Prostate gland (tissue), 2 donors: ENCODE measurements around the gene MYO5A. TPM values are rescaled to one million over a fixed set of nuclear protein-coding genes. Genes with fewer than 3 reads are reported as not detected.

ENCODE experiments used
- DNase-seq: peaks from one replicate; pipeline ENCODE4 v3.0.0-alpha.2; 2019; ENCODE audit warnings: low spot score
- H3K27ac ChIP-seq, 2 donors: fragments of 200-600 bp; sonication (generic); 2 replicates each; pipeline ENCODE4 v1.5.1; 2017 to 2019
- H3K27me3 ChIP-seq: fragments of 200-600 bp; sonication (generic); replicated peaks from 2 replicates; pipeline ENCODE4 v1.5.1; 2019; ENCODE audit not compliant: insufficient read depth
- H3K36me3 ChIP-seq, 2 donors: fragments of 200-600 bp; sonication (generic); 1 replicate in 1 of 2; 2 replicates in 1 of 2; pipeline versions ENCODE4 v1.5.1 to v1.8.1; 2017 to 2019
- H3K4me1 ChIP-seq: fragments of 200-600 bp; sonication (generic); replicated peaks from 2 replicates; pipeline ENCODE4 v1.5.1; 2019
- H3K4me3 ChIP-seq, 2 donors: fragments of 200-600 bp; sonication (generic); 2 replicates each; pipeline ENCODE4 v1.5.1; 2017 to 2019
- H3K9me3 ChIP-seq: fragments of 200-600 bp; sonication (generic); 2 replicates; pipeline ENCODE4 v1.5.1; 2017
- CTCF ChIP-seq, 4 experiments: fragments of 200-600 bp in 2 of 4; fragments of 450-650 bp in 2 of 4; sonication (generic) in 2 of 4; IDR thresholded peaks; 1 replicate in 3 of 4; 2 replicates in 1 of 4; pipeline ENCODE4 v1.5.1; 2016 to 2019; ENCODE audit warnings: antibody characterized with exemption in 4 of 4, mild to moderate bottlenecking in 2 of 4, moderate library complexity in 2 of 4
- POLR2A ChIP-seq: fragments of 450-650 bp; IDR thresholded peaks from one replicate; pipeline ENCODE4 v1.6.1; 2016; ENCODE audit warnings: antibody characterized with exemption, mild to moderate bottlenecking
- POLR2AphosphoS5 ChIP-seq: sonication (generic); formaldehyde crosslinking; IDR thresholded peaks from one replicate; pipeline ENCODE4 v1.6.1; 2017; ENCODE audit warnings: antibody characterized with exemption
- WGBS: methylation state at CpG from one replicate; pipeline ENCODE4 v1.1.5; 2018; 5-methylcytosine and 5-hydroxymethylcytosine counted together
- intact Hi-C: fragments of 100-400 bp; cut with DNase I; formaldehyde crosslinking; loops from one replicate; pipeline ENCODE4 v1.14.2; 2022
- total RNA-seq, 2 donors: library from RNA; depleted of rRNA; stranded (reverse); fragments of >200 nt; gene quantifications; one replicate each; pipeline ENCODE4 v1.1.0, GENCODE V29; 2016

The MYO5A gene
- total RNA-seq, 2 donors from 2014 or later = 24.9 to 41.9 TPM

GRCh38 chr15:52338058-52338457, 190.6 kb downstream of the MYO5A start:
- WGBS = 60% methylated on average over 3 of the region's 3 CpGs
- Histone ChIP-seq H3K36me3 (no peaks in the 10 kb centered on the region), H3K4me3 (no peak overlapping the region), H3K4me1 (no peaks in the 10 kb centered on the region), H3K27me3 (no peaks in the 10 kb centered on the region), H3K9me3 (no peaks in the 10 kb centered on the region), H3K27ac (no peak overlapping the region)
- intact Hi-C loops = no loop called here
- TF ChIP-seq CTCF (IDR thresholded peaks at IDR 0.05) (no peak), POLR2AphosphoS5 (no peak), POLR2A (no peak)
- no peak for DNase-seq

- no peaks in the 10 kb centered on the region for H3K9me3 ChIP-seq
- H3K4me1 ChIP-seq = no peaks in the 10 kb centered on the region
- no peaks in the 10 kb centered on the region for H3K36me3 ChIP-seq
- intact Hi-C loops = no loop called here
- 61% methylated on average over 5 of the region's 5 CpGs for WGBS
- DNase-seq = no peak
- TF ChIP-seq POLR2AphosphoS5 = no peak
- TF ChIP-seq POLR2A = no peak
- no peak for TF ChIP-seq CTCF (IDR thresholded peaks at IDR 0.05)
- H3K27ac ChIP-seq = no peak overlapping the region
- no peaks in the 10 kb centered on the region for H3K27me3 ChIP-seq
- H3K4me3 ChIP-seq = no peak overlapping the region
Observed at GRCh38 chr15:52337198-52337853, 191.4 kb downstream of the MYO5A start.

- no peak overlapping the region for H3K4me3 ChIP-seq
- no peaks in the 10 kb centered on the region for H3K27me3 ChIP-seq
- WGBS = 40% methylated on average over 4 of the region's 4 CpGs
- TF ChIP-seq POLR2A = no peak
- TF ChIP-seq CTCF (IDR thresholded peaks at IDR 0.05) = peak in 1 of 4 experiments; percentile 23
- H3K9me3 ChIP-seq = no peaks in the 10 kb centered on the region
- no peak overlapping the region for H3K27ac ChIP-seq
- H3K4me1 ChIP-seq = no peaks in the 10 kb centered on the region
- intact Hi-C loops = no loop called here
- peak; percentile 15 for DNase-seq
- H3K36me3 ChIP-seq = no peaks in the 10 kb centered on the region
Observed at GRCh38 chr15:52336529-52336928, 192.2 kb downstream of the MYO5A start.

- Histone ChIP-seq H3K27me3 (no peaks in the 10 kb centered on the region), H3K9me3 (no peaks in the 10 kb centered on the region), H3K4me1 (no peaks in the 10 kb centered on the region), H3K4me3 (no peak overlapping the region), H3K36me3 (no peaks in the 10 kb centered on the region), H3K27ac (no peak overlapping the region)
- DNase-seq = no peak
- WGBS = 66% methylated on average over 3 of the region's 3 CpGs
- intact Hi-C loops = no loop called here
- no peak for TF ChIP-seq POLR2AphosphoS5
- no peak for TF ChIP-seq CTCF (IDR thresholded peaks at IDR 0.05)
- TF ChIP-seq POLR2A = no peak
Observed at GRCh38 chr15:52334491-52335160, 194.1 kb downstream of the MYO5A start.
